ENCODE data around the gene DNAH14. TPM values are rescaled to one million over a fixed set of nuclear protein-coding genes. Genes with fewer than 3 reads are reported as not detected.

DNAH14 gene
- total RNA-seq, 1 experiment from 2014 or later = 33.2 TPM

- Histone ChIP-seq H3K27ac (ENCODE audit: low read depth, low read length) (no peak overlapping the region), H3K36me3 (ENCODE audit: control insufficient read depth in 1 of 2, insufficient read depth in 2 of 2, low read length in 2 of 2) (no peaks in the 10 kb centered on the region), H4K20me1 (ENCODE audit: insufficient read depth) (no peaks in the 10 kb centered on the region), H3K9me3 (ENCODE audit: control insufficient read depth in 1 of 2, insufficient read depth in 1 of 2, low read depth in 1 of 2, low read length in 2 of 2) (peaks cover 0 to 8% of the 10 kb centered on the region in 2 experiments; a peak in 1 of 4 replicates), H3K9ac (ENCODE audit: low read length) (no peak overlapping the region), H3K27me3 (ENCODE audit: insufficient read depth, low read length) (no peaks in the 10 kb centered on the region), H3K4me1 (ENCODE audit: control insufficient read depth in 1 of 2, insufficient read depth in 2 of 2, low read length in 2 of 2) (no peaks in the 10 kb centered on the region), H3K4me2 (ENCODE audit: low read length) (no peak overlapping the region), H3K79me2 (ENCODE audit: insufficient read depth, low read length) (no peaks in the 10 kb centered on the region; the same call in 1 of the 2 replicates), H3K9me2 (ENCODE audit: insufficient read depth) (no peaks in the 10 kb centered on the region; the same call in 1 of the 2 replicates), H2AFZ (ENCODE audit: low read depth, low read length, poor library complexity, severe bottlenecking) (no peak overlapping the region), H3K4me3 (replicated peaks in 1 of 2; ENCODE audit: low read depth in 1 of 2, low read length in 2 of 2) (no peak overlapping the region)
- ChIA-PET CTCF (no interaction called here), POLR2A (no interaction called here), RAD21 (ENCODE audit: low non-redundant PET in 1 of 2, low total read pairs in 2 of 2, uncharacterized antibody in 2 of 2, unreplicated experiment in 2 of 2) (no interaction called here)
- ATAC-seq = no peak
- DNase-seq (ENCODE audit: low read depth, low spot score) = no peak
- intact Hi-C loops (cut with micrococcal nuclease) = no loop called here
- no peak for TF ChIP-seq ATF3 (IDR thresholded peaks at IDR 0.05)
- no peak for TF ChIP-seq SRF (IDR thresholded peaks at IDR 0.05; ENCODE audit: low read depth)
- TF ChIP-seq EZH2phosphoT487 (IDR thresholded peaks at IDR 0.05; ENCODE audit: borderline replicate concordance) = no peak
- no peak for TF ChIP-seq REST (IDR thresholded peaks at IDR 0.05; ENCODE audit: low read depth)
- no peak for TF ChIP-seq ZFX (IDR thresholded peaks at IDR 0.05)
- TF ChIP-seq SIN3A (IDR thresholded peaks at IDR 0.05; ENCODE audit: low read depth) = no peak
- no peak for TF ChIP-seq CEBPB (IDR thresholded peaks at IDR 0.05; ENCODE audit: low read depth)
- no peak for TF ChIP-seq EZH2 (IDR thresholded peaks at IDR 0.05)
- TF ChIP-seq JUND (IDR thresholded peaks at IDR 0.05) = no peak
- no peak for TF ChIP-seq YY1 (IDR thresholded peaks at IDR 0.05; ENCODE audit: extremely low read depth, insufficient replicate concordance, low read depth, low read length)
- TF ChIP-seq RAD21 (IDR thresholded peaks at IDR 0.05; ENCODE audit: low read depth) = no peak
- BruUV-seq (replicated peaks) = no TSS peak
Measured at GRCh38 chr1:225191199-225191753, 261.8 kb downstream of the DNAH14 start.
